GM19395 (cell line): ENCODE results near the gene KIF21A.
"Not testable (repeated sequence)": the region's sequence is repeated elsewhere in the genome, so short reads cannot be mapped to it uniquely, and the experiment has no call there.

Source experiments
- ATAC-seq: cut with Tn5 transposase; IDR thresholded peaks from one replicate; pipeline ENCODE4 v1.9.1; 2021; ENCODE audit warnings: mild to moderate bottlenecking, moderate library complexity; ENCODE audit not compliant: unreplicated experiment

The KIF21A gene, protein sequence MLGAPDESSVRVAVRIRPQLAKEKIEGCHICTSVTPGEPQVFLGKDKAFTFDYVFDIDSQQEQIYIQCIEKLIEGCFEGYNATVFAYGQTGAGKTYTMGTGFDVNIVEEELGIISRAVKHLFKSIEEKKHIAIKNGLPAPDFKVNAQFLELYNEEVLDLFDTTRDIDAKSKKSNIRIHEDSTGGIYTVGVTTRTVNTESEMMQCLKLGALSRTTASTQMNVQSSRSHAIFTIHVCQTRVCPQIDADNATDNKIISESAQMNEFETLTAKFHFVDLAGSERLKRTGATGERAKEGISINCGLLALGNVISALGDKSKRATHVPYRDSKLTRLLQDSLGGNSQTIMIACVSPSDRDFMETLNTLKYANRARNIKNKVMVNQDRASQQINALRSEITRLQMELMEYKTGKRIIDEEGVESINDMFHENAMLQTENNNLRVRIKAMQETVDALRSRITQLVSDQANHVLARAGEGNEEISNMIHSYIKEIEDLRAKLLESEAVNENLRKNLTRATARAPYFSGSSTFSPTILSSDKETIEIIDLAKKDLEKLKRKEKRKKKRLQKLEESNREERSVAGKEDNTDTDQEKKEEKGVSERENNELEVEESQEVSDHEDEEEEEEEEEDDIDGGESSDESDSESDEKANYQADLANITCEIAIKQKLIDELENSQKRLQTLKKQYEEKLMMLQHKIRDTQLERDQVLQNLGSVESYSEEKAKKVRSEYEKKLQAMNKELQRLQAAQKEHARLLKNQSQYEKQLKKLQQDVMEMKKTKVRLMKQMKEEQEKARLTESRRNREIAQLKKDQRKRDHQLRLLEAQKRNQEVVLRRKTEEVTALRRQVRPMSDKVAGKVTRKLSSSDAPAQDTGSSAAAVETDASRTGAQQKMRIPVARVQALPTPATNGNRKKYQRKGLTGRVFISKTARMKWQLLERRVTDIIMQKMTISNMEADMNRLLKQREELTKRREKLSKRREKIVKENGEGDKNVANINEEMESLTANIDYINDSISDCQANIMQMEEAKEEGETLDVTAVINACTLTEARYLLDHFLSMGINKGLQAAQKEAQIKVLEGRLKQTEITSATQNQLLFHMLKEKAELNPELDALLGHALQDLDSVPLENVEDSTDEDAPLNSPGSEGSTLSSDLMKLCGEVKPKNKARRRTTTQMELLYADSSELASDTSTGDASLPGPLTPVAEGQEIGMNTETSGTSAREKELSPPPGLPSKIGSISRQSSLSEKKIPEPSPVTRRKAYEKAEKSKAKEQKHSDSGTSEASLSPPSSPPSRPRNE (N-terminal part only)

DNA sequence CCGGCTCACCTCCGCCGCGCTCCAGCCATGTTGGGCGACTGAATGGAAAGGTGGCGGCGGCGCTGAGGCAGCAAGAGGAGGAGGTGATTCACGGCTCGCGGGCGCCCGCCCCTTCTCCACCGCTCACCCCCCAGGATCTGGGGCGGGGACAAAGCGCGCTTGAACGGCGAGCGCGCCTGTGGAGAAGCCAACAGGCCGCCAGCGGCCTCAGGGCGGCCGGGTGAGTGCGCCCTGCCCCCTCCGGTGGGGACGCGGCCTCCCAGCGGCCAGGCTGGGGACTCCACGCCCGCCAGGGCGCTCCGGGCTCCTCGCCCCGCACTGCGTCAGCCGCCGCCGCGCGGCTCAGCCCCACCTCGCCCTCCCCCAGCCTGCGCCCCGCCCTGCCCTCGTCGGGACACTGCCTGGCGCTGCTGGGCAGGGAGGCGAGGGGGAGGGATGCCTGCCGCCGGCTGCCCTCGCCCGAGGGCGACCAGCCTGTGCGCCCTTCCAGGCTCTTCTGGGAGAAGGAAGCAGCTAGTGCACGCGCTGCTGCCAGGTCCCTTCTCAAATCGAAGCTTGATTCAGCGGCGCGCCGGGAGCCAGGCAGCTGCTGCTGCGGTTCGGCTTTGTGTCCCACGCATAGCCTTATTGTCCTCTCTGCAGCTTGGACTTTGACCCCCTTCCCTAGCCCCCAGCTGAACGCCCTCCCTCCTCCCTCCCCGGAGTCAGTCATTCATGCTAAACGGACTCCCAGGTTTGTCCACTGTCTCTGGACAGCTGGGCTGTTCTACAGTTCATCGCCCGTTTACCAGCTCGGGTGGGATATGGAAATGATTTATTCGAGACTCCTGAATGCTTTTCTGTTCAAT lies at the start of gene KIF21A:
KIF21A (minus strand) TSS at position 40 of the 848 bp plus-strand sequence. CDS start 150 bp downstream, outside the sequence.
- peak; percentile 87 for ATAC-seq

DNA sequence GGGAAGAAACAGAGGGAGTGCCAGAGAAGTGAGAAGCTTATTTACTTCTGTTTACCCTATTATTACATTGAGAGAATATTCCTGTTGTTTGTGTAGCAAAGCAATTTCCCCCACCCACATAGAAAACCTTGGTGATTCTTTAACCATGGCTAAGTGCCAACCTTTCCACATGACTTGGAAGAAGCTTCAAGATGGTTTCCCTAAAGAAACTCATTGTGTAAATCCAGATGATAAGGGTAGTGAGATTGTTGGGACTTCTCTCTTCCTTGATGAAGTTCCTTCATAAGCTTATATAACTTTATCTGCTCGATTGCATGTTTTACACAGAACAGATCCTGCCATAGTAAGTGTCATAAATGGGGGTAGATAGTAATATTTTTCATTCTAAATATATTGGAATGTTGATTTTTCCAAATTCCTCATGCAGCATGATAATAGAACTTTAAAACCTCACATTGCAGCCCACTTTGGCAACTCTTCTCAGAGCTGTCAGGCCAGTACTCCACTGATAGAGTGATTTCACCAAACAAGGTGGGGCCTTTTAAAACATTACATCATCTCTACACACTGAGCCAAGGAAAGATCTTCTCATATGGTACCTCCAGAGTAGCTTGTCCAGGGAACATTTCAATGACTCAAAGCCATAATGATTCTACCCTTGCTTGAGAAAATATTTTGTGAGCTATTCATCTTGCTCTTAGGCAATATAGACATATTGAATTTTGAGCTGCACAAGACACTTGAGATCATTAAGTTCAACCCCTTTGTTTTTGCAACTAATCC lies 47.8 kb upstream of the KIF21A start:
- no peak for ATAC-seq

DNA sequence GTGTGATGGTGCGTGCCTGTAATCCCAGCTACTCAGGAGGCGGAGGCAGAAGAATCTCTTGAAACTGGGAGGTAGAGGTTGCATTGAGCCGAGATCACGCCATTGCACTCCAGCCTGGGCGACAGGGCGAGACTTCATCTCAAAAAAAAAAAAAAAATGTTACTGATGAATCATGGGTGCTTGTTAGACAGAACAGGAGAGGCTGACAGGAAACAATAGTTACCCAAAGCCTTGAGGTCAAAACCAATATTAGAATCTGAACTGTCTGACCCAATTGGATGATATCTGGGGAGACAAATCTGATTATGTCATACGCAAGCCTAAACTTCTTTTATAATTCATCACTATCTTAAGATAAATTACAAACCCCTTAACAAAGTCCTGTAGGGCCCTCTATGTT lies 40.7 kb upstream of the KIF21A start:
- ATAC-seq = no peak

DNA sequence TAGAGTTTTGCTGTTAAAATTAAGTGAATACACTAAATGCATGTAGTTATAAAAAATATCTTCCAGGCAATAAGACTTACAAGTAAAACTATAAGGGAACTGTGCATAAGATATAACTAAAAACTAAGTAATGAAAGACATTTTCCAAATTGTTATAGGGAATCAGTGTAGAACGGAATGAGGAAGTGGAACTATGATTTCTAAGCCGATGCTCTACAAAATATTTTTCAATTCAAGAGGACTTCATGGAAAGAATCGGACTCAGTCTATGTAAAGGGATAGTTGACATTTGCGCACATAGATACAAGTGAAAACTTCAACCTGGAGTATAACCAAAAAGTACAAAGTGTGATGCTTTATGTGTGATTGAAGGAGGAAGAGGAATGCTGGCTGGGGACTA lies 40.1 kb upstream of the KIF21A start:
- no peak for ATAC-seq

DNA sequence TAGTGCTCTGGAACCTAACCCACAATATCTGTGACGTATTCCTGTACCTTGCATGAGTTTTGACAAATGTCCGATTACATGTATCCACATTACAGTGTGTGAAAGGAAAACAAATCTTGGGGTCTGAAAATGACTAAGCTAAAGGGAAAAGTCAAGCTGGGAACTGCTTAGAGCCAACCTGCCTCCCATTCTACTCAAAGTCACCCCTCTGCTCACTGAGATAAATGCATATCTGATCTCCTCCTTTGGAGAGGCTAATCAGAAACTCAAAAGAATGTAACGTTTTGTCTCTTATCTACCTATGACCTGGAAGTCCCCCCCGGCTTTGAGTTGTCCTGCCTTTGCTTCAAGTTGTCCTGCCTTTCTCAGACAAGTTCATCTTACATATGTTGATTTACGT lies 34.0 kb upstream of the KIF21A start:
- ATAC-seq = no peak

DNA sequence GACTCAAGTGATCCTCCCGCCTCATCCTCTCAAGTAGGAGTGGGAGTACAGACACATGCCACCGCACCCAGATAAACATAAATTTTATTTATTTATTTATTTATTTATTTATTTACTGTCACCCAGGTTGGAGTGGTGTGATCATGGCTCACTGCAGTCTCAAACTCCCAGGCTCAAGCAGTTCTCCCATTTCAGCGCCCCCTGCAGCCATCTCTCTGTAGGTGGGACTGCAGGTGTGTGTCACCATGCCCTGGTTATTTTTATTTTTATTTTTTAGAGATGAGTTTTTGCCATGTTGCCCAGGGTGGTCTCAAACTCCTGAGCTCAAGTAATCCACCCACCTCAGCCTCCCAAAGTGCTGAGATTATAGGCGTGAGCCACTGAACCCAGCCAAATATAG lies 33.2 kb upstream of the KIF21A start:
- ATAC-seq = no peak

DNA sequence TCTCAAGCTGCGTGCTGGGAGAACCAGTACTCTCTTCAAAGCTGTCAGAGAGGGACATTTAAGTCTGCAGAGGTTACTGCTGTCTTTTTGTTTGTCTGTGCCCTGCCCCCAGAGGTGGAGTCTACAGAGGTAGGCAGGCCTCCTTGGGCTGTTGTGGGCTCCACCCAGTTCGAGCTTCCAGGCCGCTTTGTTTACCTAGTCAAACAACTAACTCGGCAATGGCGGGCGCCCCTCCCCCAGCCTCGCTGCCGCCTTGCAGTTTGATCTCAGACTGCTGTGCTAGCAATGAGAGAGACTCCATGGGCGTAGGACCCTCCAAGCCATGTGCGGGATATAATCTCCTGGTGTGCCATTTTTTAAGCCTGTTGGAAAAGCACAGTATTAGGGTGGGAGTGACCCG lies 32.2 kb upstream of the KIF21A start:
- not testable (repeated sequence) for ATAC-seq

DNA sequence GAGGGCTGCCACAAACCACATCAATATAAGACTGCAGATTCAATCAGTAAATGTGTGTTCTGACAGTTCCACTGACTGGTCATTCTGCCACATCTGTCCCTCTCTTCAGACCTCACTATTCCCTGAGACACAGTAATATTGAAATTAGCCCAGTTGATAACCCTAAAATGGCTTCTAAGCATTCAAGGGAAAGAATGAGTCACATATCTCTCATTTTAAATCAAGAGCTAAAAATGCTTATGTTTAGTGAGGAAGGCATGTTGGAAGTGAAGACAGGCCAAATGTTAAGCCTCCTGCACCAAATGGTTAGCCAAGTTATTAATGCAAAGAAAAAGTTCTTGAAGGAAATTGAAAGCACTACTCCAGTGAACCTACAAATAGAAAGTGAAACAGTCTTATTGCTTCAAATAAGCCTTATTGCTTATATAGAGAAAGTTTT lies 24.5 kb upstream of the KIF21A start:
- peak; percentile 81 for ATAC-seq

DNA sequence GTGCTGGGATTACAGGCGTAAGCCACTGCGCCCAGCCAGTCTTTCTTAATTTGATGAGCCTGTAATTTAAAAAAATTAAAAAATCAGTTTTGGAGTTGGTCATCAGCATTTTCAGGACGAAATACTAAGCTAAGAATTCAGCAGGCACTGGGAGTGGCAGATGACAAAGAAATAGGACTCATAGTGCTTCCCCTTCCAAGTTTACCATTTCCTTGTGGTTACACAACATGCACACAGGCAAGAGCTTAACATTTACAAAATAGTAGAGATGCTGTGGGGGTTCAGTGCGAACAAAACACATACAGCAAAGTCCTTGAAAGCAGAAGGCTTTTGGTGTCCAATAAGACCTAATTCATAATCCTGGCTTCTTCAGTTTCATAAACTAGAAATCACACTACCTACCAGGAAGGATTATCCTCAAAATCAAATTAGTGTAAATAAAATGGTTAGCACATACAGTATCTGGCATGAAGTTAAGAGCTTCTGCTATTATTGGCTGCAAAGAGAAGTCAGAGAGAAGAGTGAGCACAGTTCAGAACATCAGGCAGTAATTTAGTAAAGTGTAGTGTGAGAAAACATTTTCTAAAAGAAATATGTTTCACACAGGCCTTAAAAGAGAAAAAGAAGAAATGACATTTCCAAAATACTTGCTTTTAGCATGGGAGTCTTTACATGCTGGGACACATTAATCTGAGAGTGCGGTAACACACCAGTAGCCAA lies 22.2 kb upstream of the KIF21A start:
- no peak for ATAC-seq

DNA sequence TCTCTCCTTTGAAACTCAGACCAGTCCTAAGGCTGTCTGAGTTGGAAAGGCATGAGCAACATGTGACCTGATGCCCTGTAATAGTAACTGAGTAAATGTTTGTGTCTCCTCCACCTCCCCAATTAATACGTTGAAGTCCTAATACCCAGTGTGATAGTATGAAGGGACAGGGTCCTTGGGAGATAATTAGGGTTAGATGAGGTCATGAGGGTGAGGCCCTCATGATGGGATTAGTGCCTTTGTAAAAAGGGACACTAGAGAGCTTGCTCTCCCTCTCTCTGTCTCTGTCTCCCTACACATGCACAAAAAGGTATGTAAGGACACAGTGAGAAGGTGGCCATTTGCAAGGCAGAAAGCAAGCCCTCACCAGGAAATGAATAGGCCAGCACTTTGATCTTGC lies 18.1 kb upstream of the KIF21A start:
- no peak for ATAC-seq

DNA sequence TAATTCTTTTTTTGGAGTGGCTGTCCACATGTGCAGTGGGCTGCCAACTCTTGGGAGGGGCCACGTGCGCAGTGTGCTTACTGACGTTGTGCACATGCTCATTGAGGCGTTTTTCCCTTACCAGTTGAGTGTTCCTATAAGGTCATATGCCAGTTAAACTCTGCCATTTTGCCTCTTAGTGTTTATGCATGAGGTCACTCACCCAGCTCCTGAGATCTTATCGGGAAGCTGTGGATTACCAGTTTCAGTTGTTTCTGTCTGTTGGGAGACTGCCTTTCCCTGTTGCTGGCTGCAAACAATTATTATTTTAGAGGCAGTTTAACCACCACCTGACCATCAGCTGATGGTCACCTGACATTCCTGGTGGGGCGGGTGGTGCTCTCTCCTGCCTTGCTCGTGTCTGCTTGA lies 16.1 kb upstream of the KIF21A start:
- ATAC-seq = no peak

DNA sequence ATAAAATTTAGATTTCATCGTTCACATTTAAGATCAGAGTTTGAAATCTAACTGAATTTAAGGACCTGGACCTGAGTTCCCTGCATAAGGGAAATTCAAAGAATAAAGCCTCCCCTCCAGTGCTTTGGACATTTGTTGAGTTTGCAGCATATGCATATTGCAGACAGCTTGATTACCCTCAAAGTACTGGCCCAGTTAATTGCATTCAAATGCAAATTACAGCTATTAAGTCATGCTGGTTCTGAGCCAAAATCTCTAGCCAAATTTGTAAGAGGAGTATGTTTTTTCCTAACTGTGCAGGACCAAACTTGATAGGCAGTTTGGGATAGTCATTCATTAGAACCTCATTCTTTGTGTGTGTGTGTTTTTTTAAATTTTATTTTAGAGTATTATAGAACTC lies 9.1 kb upstream of the KIF21A start:
- ATAC-seq = no peak

DNA sequence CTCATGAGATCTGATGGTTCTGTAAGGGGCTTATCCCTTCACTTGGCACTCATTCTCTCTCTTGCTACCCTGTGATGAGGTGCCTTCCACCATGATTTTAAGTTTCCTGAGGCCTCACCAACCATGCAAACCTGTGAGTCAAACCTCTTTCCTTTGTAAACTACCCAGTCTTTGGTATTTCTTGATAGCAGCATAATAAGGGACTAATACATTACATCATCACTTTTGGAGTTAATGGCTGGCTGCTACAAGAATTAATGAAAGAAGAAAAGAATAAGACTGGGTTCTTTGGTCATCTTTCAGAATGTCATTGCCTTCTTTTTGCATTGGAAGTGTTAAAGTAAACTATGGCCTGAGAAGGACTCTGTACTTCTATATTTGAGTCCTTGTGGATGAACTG lies 5.1 kb upstream of the KIF21A start:
- no peak for ATAC-seq

DNA sequence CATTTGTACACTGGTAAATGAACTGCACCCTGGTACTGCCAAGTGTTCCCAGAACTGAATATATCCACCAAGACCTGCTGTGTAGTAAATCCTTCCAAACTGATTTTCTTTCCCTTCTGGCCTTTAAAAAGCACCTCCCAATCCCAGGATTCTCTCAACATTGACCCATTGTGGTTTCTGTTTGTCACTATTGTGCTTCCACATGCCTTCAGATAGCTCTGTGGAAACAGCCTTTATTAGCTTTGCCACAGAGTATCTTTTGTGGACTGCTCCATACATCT lies 949 bp upstream of the KIF21A start:
- no peak for ATAC-seq

DNA sequence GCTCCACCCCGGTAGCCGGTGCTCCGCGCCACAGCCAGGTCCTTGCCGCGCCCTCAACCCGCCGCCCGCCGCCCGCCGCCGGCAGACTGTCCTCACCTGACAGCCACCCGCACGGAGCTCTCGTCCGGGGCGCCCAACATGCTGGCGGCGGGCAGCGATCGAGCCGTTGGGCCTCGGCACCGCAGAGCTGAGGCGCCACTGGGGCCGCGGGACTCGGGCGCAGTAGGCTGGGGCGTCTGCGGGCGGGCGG lies 164 bp downstream of the KIF21A start:
- ATAC-seq = peak; percentile 47

DNA sequence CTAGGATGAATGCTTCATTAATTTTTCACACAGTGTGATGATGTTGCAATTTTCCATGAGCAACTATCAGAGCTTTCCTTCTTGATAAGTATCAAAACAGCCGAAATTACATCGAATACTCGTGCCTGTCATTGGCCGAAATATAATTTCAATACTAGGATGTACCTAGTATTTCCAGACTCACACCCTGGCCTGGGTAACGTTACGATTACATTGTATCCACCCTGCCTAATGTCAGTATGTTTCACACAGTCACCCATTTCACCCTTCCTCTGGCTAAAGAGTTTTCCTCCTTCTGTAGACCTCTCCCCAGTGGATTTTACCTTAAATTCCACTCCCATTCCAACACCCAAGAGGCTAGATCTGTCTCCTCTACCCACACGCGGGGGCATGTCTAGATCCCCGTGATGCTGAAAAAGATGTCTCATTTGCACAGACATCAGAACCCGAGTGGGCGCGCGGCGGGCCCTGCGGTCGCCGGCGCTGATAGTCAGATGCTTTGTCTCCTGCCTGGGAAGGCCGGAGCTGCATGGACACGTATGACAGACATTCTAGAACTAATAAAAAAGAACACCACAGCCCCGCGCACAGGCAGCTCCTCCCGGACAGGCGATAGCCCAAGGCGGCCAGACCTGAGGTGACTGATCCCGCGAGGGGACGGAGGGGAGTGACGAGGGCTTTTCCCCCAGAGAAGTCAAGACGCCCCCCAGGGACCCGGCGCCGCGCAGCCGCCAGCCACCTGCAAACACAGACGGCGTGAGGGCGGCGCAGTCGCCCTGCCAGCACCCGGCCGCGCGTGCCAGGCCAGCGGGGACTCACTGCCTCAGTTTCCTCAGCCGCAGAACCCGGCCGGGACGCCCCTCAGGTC lies 723 bp downstream of the KIF21A start:
- peak; percentile 37 for ATAC-seq

DNA sequence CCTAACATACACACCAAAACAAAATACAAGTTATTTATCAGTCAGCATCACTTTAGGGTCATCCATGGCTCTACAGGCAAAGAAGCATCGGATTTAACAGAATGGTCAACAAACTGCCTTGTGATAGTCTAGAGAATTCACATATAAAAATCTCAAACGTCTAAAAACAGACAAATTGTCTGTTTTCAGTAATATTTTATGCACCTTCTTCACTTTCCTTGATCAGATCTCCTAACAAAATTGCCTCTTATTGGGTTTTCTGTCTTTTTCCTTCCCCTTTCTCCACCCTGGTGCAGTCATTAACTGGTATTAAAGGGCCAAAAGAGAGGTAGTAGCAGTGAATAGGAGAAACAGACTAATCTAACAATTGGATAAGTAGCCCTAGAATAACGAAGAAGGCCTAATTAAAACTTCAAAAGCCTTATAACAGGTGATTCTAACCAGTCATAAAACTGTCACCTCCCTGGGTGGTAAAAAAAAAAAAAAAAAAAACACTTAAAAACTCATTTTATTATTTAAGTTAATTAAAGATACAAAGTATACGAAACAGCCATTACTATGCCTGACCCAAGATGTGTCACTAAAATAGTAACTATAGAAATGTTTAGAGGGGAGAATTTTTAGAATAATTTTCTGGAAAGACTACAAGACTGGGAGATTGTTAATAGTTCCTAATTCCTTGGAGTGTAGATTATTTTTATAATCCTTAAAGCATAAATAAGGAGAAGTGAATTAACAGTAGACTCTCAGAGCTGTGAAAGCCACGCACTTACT lies 1.5 kb downstream of the KIF21A start:
- no peak for ATAC-seq

DNA sequence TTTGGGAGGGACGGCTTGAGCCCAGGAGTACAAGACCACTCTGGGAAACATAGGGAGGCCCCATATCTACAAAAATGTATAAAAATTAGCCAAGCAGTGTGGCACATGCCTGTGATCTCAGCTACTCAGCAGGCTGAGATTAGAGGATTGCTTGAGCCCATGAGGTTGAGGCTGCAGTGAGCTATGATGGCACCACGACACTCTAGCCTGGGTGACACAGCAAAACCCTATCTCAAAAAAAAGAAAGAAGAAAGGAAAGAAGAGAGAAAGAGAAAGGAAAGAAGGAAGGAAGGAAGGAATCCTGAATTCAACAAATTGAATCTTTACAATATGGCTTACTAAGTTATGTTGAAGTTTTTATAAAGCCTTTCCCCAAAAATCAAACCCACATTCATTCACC lies 2.1 kb downstream of the KIF21A start:
- no peak for ATAC-seq
